ENCODE data around the gene CCL25. TPM values are rescaled to one million over a fixed set of nuclear protein-coding genes. Genes with fewer than 3 reads are reported as not detected.

The CCL25 gene
- total and polyA plus RNA-seq, 2 of the 13 experiments (the other 11 are each of a cell fraction or from before 2014, with no cell fraction given): not detected

GRCh38 chr19:8004723-8005513, 47.6 kb upstream of the CCL25 start (continued):
- peak; percentile 58 for TF ChIP-seq ZKSCAN1 (IDR thresholded peaks at IDR 0.05; ENCODE audit: low read length)

- intact Hi-C loops (cut with micrococcal nuclease; ENCODE audit: unreplicated experiment) (no loop called here), in situ Hi-C loops (cut with HindIII; ENCODE audit: extremely low pct_ligation_motif_present, low pct_unique_long_range_greater_than_20kb) (loop anchor here (25.0 kb wide), 1 partner anchor 257 kb away; no protein-coding TSS in a partner anchor)
- FAIRE-seq (no peak), DNase-seq (ENCODE audit: low spot score) (peak; percentile 74), ATAC-seq (peak; percentile 81)
- Histone ChIP-seq H3K4me3 (replicated peaks in 1 of 3; ENCODE audit: insufficient read depth in 1 of 3, low read depth in 2 of 3, low read length in 3 of 3) (peak within 1 kb of the TSS; percentile 87 to 100 (median 89)), H2AFZ (ENCODE audit: low read length) (no peak within 1 kb of the TSS), H4K20me1 (ENCODE audit: insufficient read depth, low read length) (peaks cover 38% of the 10 kb centered on the region), H3K9ac (ENCODE audit: insufficient read depth, low read depth, low read length) (peak within 1 kb of the TSS; percentile 94), H3K9me3 (ENCODE audit: low read length) (no peaks in the 10 kb centered on the region), H3K79me2 (ENCODE audit: insufficient read depth, low read length) (peaks cover 43% of the 10 kb centered on the region), H3K36me3 (replicated peaks in 1 of 2; ENCODE audit: control insufficient read depth in 1 of 2, insufficient read depth in 2 of 2, low read length in 2 of 2) (no peaks in the 10 kb centered on the region), H3K27me3 (ENCODE audit: control insufficient read depth in 1 of 2, insufficient read depth in 2 of 2, low read length in 2 of 2) (no peaks in the 10 kb centered on the region), H3K4me1 (ENCODE audit: insufficient read depth, low read length) (peaks cover 45% of the 10 kb centered on the region), H3K4me2 (ENCODE audit: low read depth, low read length) (peak within 1 kb of the TSS; percentile 91), H3K27ac (ENCODE audit: extremely low read length, insufficient read depth, low read length) (peak within 1 kb of the TSS; percentile 77)
- WGBS (ENCODE audit: low lambda C conversion rate): 0% methylated on average over 1 of the region's 98 CpGs
- BruUV-seq (replicated peaks): TSS peak; percentile 92
- POLR2A ChIA-PET: interaction anchor here (0.8 to 2.7 kb wide), 2 partner anchors 35 to 62 kb away, joined by 4 to 16 read pairs; partner anchors contain the start of gene TIMM44
- CTCF ChIA-PET (ENCODE audit: low intra/inter-chr PET ratio, low total read pairs): no interaction called here
- TF ChIP-seq ZC3H4 (CRISPR knock-in tag; IDR thresholded peaks at IDR 0.05; ENCODE audit: borderline replicate concordance) (no peak), ZNF276 (CRISPR knock-in tag; IDR thresholded peaks at IDR 0.05; ENCODE audit: low read depth) (peak; percentile 70; the same call in 1 of the 2 replicates), ZNF616 (CRISPR knock-in tag; IDR thresholded peaks at IDR 0.05; ENCODE audit: low read depth) (no peak), ZNF331 (CRISPR knock-in tag; IDR thresholded peaks at IDR 0.05) (no peak), ZFP37 (CRISPR knock-in tag; IDR thresholded peaks at IDR 0.05; ENCODE audit: borderline replicate concordance) (no peak), ZBTB8A (CRISPR knock-in tag; IDR thresholded peaks at IDR 0.05; ENCODE audit: borderline replicate concordance, low read depth) (no peak), CBX5 (CRISPR knock-in tag; IDR thresholded peaks at IDR 0.05; ENCODE audit: borderline replicate concordance) (no peak), FIP1L1 (IDR thresholded peaks at IDR 0.05; ENCODE audit: borderline replicate concordance, insufficient read depth, low read depth, low read length) (no peak), PLSCR1 (CRISPR knock-in tag; IDR thresholded peaks at IDR 0.05; ENCODE audit: borderline replicate concordance) (no peak), MNT (IDR thresholded peaks at IDR 0.05) (no peak), ETV5 (CRISPR knock-in tag; IDR thresholded peaks at IDR 0.05; ENCODE audit: borderline replicate concordance) (peak; percentile 70), EHMT2 (IDR thresholded peaks at IDR 0.05; ENCODE audit: borderline replicate concordance, low read depth, low read length) (no peak), AGO1 (IDR thresholded peaks at IDR 0.05; ENCODE audit: low read depth, low read length, poor library complexity, severe bottlenecking) (no peak), ZNF496 (CRISPR knock-in tag; IDR thresholded peaks at IDR 0.05; ENCODE audit: insufficient replicate concordance) (no peak), MED13 (CRISPR knock-in tag; IDR thresholded peaks at IDR 0.05) (0 out of 2 replicates have a peak, but pooled peaks have one; percentile 58)
Measured at GRCh38 chr19:8005534-8006256, 46.9 kb upstream of the CCL25 start, which contains the start of gene ELAVL1. TSS of gene ELAVL1 (minus strand) at chr19:8005641. CDS start at chr19:7991815, 13,826 bp downstream.

Data from HepG2 (cell line).